WI38 (cell line): Measurements from ENCODE around the gene NEGR1.

Source experiments
- H3K4me3 ChIP-seq: 2 replicates; pipeline ENCODE4 v1.5.1; 2011; ENCODE audit warnings: low read depth, mild to moderate bottlenecking, control low read depth, low read length
- TF ChIP-seq, protein P1 (sequence below): IDR thresholded peaks from 2 replicates; pipeline ENCODE4 v1.5.1; 2012; ENCODE audit warnings: low read depth, mild to moderate bottlenecking, control low read depth, low read length

The NEGR1 gene

DNA sequence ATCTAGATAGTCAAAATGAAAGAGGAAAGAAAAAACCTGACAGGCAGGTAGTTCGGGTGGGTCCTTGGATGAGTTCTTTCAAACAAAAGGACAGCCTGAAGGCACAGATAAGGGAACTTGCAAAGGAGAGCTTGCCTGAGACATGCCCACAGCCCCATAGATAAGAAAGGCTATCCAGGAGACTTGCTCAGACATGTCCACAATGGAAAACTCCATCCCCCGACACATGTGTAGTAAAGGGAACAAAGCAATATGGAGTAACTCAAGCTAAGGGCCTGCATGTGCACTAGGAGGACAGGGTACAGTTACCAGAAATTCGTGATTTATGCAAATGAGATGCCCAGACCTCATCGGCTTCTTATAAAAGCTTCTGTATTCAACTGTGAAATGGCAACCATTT, 281.5 kb downstream of the NEGR1 start:
- TF ChIP-seq, protein P1, sequence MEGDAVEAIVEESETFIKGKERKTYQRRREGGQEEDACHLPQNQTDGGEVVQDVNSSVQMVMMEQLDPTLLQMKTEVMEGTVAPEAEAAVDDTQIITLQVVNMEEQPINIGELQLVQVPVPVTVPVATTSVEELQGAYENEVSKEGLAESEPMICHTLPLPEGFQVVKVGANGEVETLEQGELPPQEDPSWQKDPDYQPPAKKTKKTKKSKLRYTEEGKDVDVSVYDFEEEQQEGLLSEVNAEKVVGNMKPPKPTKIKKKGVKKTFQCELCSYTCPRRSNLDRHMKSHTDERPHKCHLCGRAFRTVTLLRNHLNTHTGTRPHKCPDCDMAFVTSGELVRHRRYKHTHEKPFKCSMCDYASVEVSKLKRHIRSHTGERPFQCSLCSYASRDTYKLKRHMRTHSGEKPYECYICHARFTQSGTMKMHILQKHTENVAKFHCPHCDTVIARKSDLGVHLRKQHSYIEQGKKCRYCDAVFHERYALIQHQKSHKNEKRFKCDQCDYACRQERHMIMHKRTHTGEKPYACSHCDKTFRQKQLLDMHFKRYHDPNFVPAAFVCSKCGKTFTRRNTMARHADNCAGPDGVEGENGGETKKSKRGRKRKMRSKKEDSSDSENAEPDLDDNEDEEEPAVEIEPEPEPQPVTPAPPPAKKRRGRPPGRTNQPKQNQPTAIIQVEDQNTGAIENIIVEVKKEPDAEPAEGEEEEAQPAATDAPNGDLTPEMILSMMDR, result no peak

DNA sequence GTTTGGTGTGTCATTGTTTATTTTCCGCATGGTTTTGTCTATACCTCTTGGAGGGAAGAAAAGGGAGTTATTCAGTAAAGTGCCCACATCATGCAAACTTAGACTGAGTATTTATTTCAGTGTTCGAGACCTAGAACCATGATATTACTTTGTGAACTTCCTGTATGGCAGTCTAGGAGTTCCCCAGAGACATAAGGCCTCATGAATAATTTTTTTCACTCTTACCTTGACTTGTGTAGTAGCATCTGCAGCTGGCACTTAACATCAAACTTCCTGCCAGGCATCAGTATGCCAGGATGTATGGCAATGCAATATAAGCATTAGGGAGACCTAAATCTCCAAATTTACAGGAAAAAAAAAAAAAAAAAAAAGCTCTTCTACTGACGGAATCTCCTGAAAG, 287.7 kb downstream of the NEGR1 start:
- H3K4me3 ChIP-seq, result no peak overlapping the region
- TF ChIP-seq, protein P1, result no peak

More for the DNA sequence above, 281.5 kb downstream of the NEGR1 start:
- no peak overlapping the region for H3K4me3 ChIP-seq

DNA sequence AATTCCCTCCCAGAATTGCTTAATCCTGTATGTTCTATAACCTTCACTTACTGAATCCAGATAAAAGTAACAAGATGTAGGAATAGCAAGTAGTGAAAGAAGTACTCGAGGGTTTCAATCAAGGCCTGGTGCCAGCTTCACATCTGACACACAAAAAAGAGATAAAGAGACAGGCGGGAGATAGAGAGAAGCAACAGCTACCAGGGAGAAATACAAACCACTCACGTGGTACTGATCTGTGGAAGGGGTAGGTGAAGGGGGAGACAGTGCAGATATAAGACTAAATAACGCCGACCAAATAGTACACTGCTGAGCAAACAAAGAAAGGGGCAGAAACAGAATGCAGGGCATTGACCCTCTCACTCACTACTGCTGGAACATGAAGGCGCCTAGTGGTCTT, 295.2 kb downstream of the NEGR1 start:
- TF ChIP-seq, protein P1, result no peak
- no peak overlapping the region for H3K4me3 ChIP-seq

DNA sequence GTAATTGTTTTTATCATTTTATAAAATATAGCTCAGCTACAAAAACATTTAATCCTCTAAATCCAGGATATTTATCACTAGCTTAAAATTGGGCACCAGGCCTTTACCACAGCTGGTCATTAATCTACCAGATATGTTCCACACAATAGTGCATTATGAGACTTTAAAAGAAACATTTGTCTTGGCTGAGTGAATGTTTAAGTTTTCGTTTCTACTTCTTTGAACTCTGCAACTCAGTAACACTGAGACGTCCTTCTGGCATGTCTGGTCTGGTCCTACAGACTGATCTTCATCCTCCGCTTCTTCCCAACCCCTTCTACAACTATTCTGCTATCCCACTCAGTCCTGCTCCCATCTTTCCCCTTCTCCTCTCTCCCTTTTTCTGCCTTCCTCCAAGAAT, 296.2 kb downstream of the NEGR1 start:
- H3K4me3 ChIP-seq, result no peak overlapping the region
- TF ChIP-seq, protein P1, result no peak

DNA sequence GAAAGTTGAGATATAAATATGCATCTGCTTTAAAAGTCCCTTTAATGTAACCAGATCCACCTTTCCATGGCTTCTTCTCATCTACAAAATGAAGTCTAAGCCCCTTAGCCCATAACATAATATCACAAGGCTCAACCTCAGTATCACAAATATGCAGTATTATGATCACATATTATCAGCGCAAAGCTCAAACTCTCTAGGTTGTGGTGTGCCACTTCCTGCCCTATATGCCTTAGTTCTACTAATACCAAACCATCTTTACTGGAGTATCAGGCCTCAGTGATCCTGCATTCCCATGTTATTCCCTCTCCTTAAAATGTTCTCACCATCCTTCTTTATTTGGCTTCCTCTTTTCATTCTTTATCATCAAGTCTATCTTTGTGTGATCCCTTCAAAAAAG, 301.8 kb downstream of the NEGR1 start:
- TF ChIP-seq, protein P1, result no peak
- no peak overlapping the region for H3K4me3 ChIP-seq

DNA sequence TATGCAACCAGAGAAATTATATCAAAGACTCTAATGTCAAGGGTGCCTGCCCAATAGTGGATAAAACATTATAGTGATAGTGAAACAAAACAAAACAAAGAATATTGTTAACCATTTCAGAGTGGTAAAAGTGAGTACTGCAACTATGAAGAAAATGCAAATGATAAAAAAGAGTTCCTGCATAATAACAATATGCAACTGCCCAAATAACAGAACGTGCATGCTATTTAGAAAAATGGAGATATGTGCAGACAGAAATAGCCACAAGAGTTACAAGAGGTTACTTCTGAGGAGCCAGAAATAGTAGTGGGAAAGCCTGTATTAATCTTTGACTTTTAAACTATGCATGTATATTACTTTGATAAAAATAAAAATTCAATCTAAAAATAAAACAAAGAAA, 302.5 kb downstream of the NEGR1 start:
- TF ChIP-seq, protein P1, result no peak
- H3K4me3 ChIP-seq, result no peak overlapping the region

DNA sequence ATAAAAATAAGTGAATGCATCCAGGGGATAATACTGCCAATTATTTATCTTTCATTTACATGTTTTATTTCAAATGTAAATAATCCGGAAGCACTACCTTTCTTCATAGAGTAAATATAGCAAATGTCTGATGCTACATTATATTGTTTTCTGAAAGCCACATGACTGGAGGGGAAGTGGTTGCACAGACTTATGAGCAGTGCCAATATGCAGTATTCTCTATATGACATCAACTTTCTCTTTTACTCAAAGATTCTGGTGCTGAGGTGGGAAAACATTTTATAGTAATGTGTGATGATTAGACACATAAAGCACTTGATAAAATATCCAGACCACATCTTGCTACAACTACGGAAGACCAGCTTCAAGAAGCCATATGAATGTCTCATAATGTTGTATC, 314.7 kb downstream of the NEGR1 start:
- H3K4me3 ChIP-seq, result no peak overlapping the region
- TF ChIP-seq, protein P1, result no peak
